Measurements from ENCODE around the gene SETBP1. TPM values are rescaled to one million over a fixed set of nuclear protein-coding genes. Genes with fewer than 3 reads are reported as not detected.

Gene SETBP1
- total RNA-seq, 2 experiments from 2014 or later: 6.4 to 6.7 TPM

- CTCF ChIA-PET: no interaction called here
- no peaks in the 10 kb centered on the region for H3K36me3 Mint-ChIP-seq
- no peak overlapping the region for H3K4me3 Mint-ChIP-seq
- no peaks in the 10 kb centered on the region for H3K4me1 Mint-ChIP-seq (ENCODE audit: low read depth)
- H3K9me3 Mint-ChIP-seq: no peaks in the 10 kb centered on the region
- H3K27ac Mint-ChIP-seq: no peak overlapping the region
- DNase-seq: no peak
- H3K27me3 Mint-ChIP-seq: peaks cover 1% of the 10 kb centered on the region
- POLR2A ChIA-PET: no interaction called here
- intact Hi-C loops (cut with micrococcal nuclease): no loop called here
Measured at GRCh38 chr18:45046228-45046627, 365.5 kb downstream of the SETBP1 start.

- no peaks in the 10 kb centered on the region for H3K36me3 Mint-ChIP-seq
- no peak for DNase-seq
- ChIA-PET POLR2A (no interaction called here), CTCF (no interaction called here)
- H3K27me3 Mint-ChIP-seq: peaks cover 1% of the 10 kb centered on the region
- no peak overlapping the region for H3K27ac Mint-ChIP-seq
- H3K4me1 Mint-ChIP-seq (ENCODE audit: low read depth): no peaks in the 10 kb centered on the region
- intact Hi-C loops (cut with micrococcal nuclease): no loop called here
- no peaks in the 10 kb centered on the region for H3K9me3 Mint-ChIP-seq
- H3K4me3 Mint-ChIP-seq: no peak overlapping the region
Measured at GRCh38 chr18:45046961-45047360, 366.3 kb downstream of the SETBP1 start.

GRCh38 chr18:45049578-45050319, 369.1 kb downstream of the SETBP1 start:
- intact Hi-C loops (cut with micrococcal nuclease): no loop called here
- POLR2A ChIA-PET: no interaction called here

DNA sequence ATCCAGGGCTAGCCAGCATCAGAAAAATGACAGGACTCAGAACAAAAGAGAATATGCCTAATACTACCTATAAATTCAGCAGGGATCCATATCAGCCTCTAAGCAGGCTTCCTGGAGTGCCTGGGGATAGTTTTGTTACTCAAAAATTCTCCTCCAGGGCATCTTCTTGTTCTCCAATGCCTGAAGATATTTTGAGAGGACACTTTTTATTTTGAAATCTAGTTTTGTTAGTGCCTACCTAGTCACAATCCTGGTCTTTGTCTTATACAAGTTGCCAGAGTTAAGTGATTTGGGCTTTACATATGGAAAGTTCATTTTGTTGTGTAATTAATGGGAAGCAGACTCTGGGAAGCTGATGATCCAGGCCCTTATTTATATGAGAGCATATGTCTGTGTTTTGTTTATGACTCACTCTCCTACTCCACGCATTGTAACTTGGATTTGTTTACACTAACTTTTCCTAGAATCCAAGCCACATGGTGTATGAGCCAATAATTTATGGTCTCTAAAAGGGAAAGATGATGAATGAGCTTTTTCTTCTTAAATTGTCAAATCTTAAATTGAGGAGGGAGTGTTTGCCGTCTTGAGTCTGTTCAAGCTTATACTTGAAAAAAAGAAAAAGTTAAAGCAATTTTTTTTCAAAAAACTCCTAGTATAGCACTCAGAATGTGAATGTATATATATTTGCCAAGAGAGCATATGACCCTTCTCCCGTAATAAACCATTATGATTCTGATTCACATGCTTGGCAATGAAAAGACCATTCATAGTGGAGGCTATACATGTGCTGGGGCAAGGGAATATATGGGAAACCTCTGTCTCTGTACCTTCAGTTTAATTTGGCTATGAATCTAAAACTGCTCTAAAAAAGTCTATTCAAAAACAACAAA, 370.3 kb downstream of the SETBP1 start:
- intact Hi-C loops (cut with micrococcal nuclease): no loop called here
- Mint-ChIP-seq H3K4me1 (ENCODE audit: low read depth) (no peaks in the 10 kb centered on the region), H3K27me3 (peaks cover 1% of the 10 kb centered on the region), H3K27ac (no peak overlapping the region), H3K9me3 (no peaks in the 10 kb centered on the region), H3K36me3 (no peaks in the 10 kb centered on the region), H3K4me3 (no peak overlapping the region)
- ChIA-PET POLR2A (no interaction called here), CTCF (interaction anchor here (0.6 to 1.0 kb wide), 2 partner anchors 162 to 968 kb away, joined by 3 read pairs; no protein-coding TSS in a partner anchor)
- DNase-seq: no peak

More at GRCh38 chr18:45049578-45050319, 369.1 kb downstream of the SETBP1 start:
- CTCF ChIA-PET: no interaction called here
- H3K9me3 Mint-ChIP-seq: no peaks in the 10 kb centered on the region
- peaks cover 1% of the 10 kb centered on the region for H3K27me3 Mint-ChIP-seq
- no peaks in the 10 kb centered on the region for H3K36me3 Mint-ChIP-seq
- no peaks in the 10 kb centered on the region for H3K4me1 Mint-ChIP-seq (ENCODE audit: low read depth)
- no peak overlapping the region for H3K27ac Mint-ChIP-seq
- DNase-seq: no peak
- no peak overlapping the region for H3K4me3 Mint-ChIP-seq

GRCh38 chr18:45054636-45055035, 373.9 kb downstream of the SETBP1 start:
- Mint-ChIP-seq H3K9me3 (no peaks in the 10 kb centered on the region), H3K4me3 (no peak overlapping the region), H3K27ac (no peak overlapping the region), H3K27me3 (no peaks in the 10 kb centered on the region), H3K4me1 (ENCODE audit: low read depth) (no peaks in the 10 kb centered on the region), H3K36me3 (no peaks in the 10 kb centered on the region)
- intact Hi-C loops (cut with micrococcal nuclease): no loop called here
- ChIA-PET POLR2A (no interaction called here), CTCF (no interaction called here)
- DNase-seq: no peak

DNA sequence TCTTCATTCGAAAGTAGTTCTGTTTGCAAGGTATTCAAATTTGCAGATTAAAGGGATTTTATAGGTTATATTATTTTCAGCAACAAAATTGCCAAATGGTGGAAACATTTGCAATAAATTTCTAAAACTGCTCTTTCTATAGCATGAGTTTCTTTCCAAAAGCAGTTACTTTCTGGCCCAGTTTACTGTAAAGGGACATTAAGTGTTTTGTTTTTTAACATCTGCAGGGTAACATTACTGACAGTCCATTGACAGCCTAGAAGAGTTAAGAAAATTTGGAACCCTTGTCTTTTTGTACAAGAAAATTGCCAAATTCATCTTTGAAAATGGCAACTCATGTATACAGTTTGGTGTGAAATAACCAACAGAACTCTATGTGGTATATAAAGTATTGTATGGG, 375.1 kb downstream of the SETBP1 start:
- POLR2A ChIA-PET: no interaction called here
- H3K4me3 Mint-ChIP-seq: no peak overlapping the region
- no peak overlapping the region for H3K27ac Mint-ChIP-seq
- CTCF ChIA-PET: no interaction called here
- H3K27me3 Mint-ChIP-seq: no peaks in the 10 kb centered on the region
- no peak for DNase-seq
- no peaks in the 10 kb centered on the region for H3K9me3 Mint-ChIP-seq
- H3K36me3 Mint-ChIP-seq: no peaks in the 10 kb centered on the region
- intact Hi-C loops (cut with micrococcal nuclease): no loop called here
- no peaks in the 10 kb centered on the region for H3K4me1 Mint-ChIP-seq (ENCODE audit: low read depth)

GRCh38 chr18:45056926-45057325, 376.2 kb downstream of the SETBP1 start:
- Mint-ChIP-seq H3K36me3 (no peaks in the 10 kb centered on the region), H3K4me3 (no peak overlapping the region), H3K4me1 (ENCODE audit: low read depth) (no peaks in the 10 kb centered on the region), H3K27me3 (no peaks in the 10 kb centered on the region), H3K9me3 (no peaks in the 10 kb centered on the region), H3K27ac (no peak overlapping the region)
- POLR2A ChIA-PET: no interaction called here
- CTCF ChIA-PET: interaction anchor here (1.2 kb wide), 1 partner anchor 156 kb away, joined by 4 read pairs; no protein-coding TSS in a partner anchor
- intact Hi-C loops (cut with micrococcal nuclease): no loop called here
- no peak for DNase-seq

- no peaks in the 10 kb centered on the region for H3K9me3 Mint-ChIP-seq
- CTCF ChIA-PET: no interaction called here
Measured at GRCh38 chr18:45057955-45058600, 377.4 kb downstream of the SETBP1 start.

DNA sequence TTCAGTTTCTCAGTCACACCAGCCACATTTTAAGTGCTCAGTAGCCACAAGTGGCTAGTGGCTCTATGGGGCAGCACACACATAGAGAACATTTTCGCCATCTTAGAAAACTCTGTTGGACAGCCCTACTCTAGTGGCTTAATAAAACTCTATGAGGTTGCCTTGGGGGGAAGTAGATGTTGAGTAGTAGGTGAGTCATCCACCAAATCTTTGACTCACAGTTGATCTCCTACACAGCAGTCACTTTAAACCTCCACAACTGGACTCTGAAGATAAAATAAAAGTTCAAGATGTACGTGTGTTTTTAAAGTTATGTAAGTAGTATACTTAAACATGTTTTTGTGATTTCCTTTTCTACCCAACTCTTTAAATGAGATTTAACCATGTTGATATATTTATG, 379.0 kb downstream of the SETBP1 start:
- Mint-ChIP-seq H3K4me3 (no peak overlapping the region), H3K27me3 (no peaks in the 10 kb centered on the region), H3K9me3 (no peaks in the 10 kb centered on the region), H3K27ac (no peak overlapping the region), H3K4me1 (ENCODE audit: low read depth) (no peaks in the 10 kb centered on the region), H3K36me3 (peaks cover 4% of the 10 kb centered on the region)
- DNase-seq: no peak
- intact Hi-C loops (cut with micrococcal nuclease): no loop called here
- ChIA-PET CTCF (no interaction called here), POLR2A (no interaction called here)

More at GRCh38 chr18:45057955-45058600, 377.4 kb downstream of the SETBP1 start:
- H3K4me3 Mint-ChIP-seq: no peak overlapping the region
- no peaks in the 10 kb centered on the region for H3K27me3 Mint-ChIP-seq
- no peak for DNase-seq
- intact Hi-C loops (cut with micrococcal nuclease): no loop called here
- H3K27ac Mint-ChIP-seq: no peak overlapping the region
- no peaks in the 10 kb centered on the region for H3K4me1 Mint-ChIP-seq (ENCODE audit: low read depth)
- POLR2A ChIA-PET: no interaction called here
- H3K36me3 Mint-ChIP-seq: no peaks in the 10 kb centered on the region

DNA sequence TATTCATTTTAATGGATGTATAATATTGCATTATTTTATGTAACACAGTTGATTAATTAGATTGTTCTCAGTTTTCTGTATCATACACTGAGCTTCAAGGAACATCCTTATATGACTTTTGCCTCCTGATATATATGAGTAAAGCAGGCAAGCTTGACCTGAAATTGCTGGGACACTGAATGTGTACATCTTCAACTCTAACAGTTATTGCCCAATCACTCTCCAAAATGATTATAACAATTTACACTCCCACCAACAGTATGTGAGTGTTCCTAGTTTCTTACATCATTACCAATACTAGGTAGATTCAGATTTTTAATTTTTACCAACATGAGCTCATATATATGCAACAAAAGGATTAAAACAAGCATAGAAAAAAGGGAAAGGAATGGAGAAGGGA, 379.4 kb downstream of the SETBP1 start:
- Mint-ChIP-seq H3K27me3 (no peaks in the 10 kb centered on the region), H3K9me3 (no peaks in the 10 kb centered on the region), H3K4me1 (ENCODE audit: low read depth) (no peaks in the 10 kb centered on the region), H3K27ac (no peak overlapping the region), H3K36me3 (peaks cover 4% of the 10 kb centered on the region), H3K4me3 (no peak overlapping the region)
- ChIA-PET POLR2A (no interaction called here), CTCF (no interaction called here)
- DNase-seq: no peak
- intact Hi-C loops (cut with micrococcal nuclease): no loop called here

DNA sequence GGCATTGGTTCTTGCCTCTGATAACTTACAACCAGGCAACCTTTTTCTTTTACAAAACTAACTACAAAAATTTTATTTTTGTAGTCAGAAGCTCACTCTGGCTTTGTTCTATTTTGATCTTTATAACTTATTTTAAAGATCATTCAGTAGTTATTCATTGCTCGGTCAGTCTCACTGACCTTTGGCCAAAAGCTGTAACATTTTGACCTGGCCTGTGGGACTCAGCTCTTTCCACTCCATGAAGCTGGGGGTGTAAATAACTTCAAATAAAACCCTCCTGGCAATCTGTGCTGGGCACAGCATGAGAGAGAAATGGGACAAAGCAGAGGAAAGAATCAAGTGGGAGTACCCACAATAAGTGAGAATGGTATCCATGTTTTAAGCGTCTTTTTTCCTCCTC, 380.7 kb downstream of the SETBP1 start:
- intact Hi-C loops (cut with micrococcal nuclease): no loop called here
- H3K4me1 Mint-ChIP-seq (ENCODE audit: low read depth): no peaks in the 10 kb centered on the region
- H3K9me3 Mint-ChIP-seq: no peaks in the 10 kb centered on the region
- no peak overlapping the region for H3K4me3 Mint-ChIP-seq
- no peak for DNase-seq
- H3K27ac Mint-ChIP-seq: no peak overlapping the region
- ChIA-PET POLR2A (no interaction called here), CTCF (no interaction called here)
- peaks cover 4% of the 10 kb centered on the region for H3K36me3 Mint-ChIP-seq
- H3K27me3 Mint-ChIP-seq: no peaks in the 10 kb centered on the region

GRCh38 chr18:45063246-45064038, 382.8 kb downstream of the SETBP1 start:
- Mint-ChIP-seq H3K9me3 (no peaks in the 10 kb centered on the region), H3K4me1 (ENCODE audit: low read depth) (no peaks in the 10 kb centered on the region), H3K36me3 (peaks cover 4% of the 10 kb centered on the region), H3K27me3 (no peaks in the 10 kb centered on the region), H3K4me3 (no peak overlapping the region), H3K27ac (no peak overlapping the region)
- DNase-seq: no peak
- ChIA-PET POLR2A (no interaction called here), CTCF (no interaction called here)
- intact Hi-C loops (cut with micrococcal nuclease): no loop called here
